ENCODE measurements around the gene TM4SF18.
"Not testable (repeated sequence)": the region's sequence is repeated elsewhere in the genome, so short reads cannot be mapped to it uniquely, and the experiment has no call there.

Gene TM4SF18

GRCh38 chr3:149333176-149333859 is at the start of gene TM4SF18:
TM4SF18 (minus strand) TSS chr3:149333636; CDS start chr3:149333382, 254 bp downstream.
- DNase-seq: no peak

DNA sequence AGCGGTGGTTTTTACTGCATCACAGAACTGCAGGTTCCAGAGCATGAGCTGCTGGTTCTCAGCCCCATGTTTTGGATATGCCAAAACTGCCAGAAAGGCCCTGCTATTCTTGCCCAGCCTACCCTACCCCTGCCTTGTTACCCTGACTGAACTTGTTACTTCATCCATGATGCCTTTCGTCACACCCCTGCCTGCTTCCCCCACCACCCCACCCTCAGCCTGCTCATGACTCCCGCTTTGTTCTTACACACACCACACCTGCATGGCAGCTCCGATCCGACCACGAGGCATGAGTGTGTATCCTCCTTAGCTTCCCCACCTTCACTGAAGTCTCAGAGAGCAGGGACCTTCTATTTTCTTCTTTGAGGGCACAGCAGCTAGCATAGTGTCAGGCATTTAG is 49.1 kb upstream of the TM4SF18 start:
- no peak for DNase-seq

DNA sequence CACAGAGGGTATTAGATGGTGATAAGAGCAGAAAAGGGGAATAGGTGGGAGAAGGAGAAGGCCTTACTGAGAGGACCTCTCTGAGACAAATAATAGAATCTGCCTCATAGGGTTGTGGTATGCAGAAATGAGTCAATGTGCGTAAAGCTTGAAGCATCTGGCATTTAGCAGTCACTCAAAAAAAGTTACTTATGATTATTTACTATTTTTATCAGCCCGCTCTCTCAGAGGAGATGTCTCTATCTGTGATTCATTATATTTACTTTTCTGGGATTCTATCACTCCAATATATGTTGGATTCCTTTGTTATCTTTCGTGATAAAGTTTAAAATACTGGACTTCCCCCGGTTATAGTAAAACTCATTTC is 48.6 kb upstream of the TM4SF18 start:
- no peak for DNase-seq

- no peak for DNase-seq
These were observed 48.0 kb upstream of the TM4SF18 start for GRCh38 chr3:149381173-149382100.

DNA sequence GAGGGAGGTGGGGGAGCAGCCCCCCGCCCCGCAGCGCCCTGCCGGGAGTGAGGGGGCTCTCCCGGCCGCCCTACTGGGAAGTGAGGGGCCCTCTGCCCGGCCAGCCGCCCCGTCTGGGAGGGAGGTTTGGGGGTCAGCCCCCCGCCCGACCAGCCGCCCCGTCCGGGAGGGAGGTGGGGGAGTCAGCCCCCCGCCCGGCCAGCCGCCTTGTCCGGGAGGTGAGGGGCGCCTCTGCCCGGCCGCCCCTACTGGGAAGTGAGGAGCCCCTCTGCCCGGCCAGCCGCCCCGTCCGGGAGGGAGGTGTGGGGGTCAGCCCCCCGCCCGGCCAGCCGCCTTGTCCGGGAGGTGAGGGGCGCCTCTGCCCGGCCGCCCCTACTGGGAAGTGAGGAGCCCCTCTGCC is 46.8 kb upstream of the TM4SF18 start:
- not testable (repeated sequence) for DNase-seq

GRCh38 chr3:149378478-149379309 is 45.3 kb upstream of the TM4SF18 start:
- no peak for DNase-seq

DNA sequence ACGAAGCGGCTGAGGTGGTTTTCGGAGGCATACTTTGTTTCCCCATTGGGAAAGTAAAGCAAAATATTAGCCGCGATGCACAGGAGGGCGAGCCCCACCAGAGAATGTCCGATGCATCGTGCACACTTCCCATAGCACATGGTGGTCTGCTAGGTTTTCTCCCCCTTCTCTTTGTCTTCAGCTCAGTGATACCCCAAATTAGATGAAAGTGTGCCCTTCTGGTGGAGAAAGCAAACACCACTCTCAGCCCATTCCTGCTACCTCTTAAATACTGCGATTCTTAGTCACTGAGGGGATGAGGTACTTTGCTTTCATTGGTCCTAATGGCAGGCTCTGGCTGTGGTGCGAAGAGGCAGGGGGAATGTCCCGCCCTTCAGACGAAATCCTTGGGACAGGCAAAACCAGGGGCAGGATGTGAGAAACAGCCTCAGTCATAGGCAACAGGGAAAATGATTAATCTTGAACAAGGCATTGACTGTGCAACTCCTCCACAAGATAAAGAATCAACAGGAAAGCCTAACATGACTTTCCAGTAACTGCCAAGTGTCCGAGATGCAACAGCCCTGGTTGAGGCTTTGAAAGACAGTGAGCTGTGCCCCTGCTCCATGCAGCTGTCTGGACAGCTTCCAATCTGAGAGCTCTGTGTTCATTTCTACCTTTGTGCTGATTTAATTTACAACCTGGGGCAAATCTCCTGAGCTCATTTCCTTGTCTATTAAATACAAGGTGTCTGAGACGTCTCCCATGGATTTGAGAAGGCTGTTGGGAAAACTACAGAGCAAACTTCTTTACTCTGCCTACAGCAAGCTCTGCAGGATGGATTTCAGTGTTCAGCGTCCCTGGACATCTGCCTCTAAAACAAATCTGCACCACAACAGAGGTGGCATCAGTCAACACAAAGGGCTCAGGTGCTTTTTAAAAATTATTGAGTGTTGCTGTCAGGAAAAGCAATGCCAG is 44.2 kb upstream of the TM4SF18 start, which contains the start of gene TM4SF1:
TM4SF1 (minus strand) TSS at position 242 of the 957 bp plus-strand sequence; CDS start at position 140, 102 bp downstream.
- no peak for DNase-seq

GRCh38 chr3:149376718-149377407 is 43.4 kb upstream of the TM4SF18 start:
- no peak for DNase-seq

GRCh38 chr3:149375501-149376196 is 42.2 kb upstream of the TM4SF18 start:
- no peak for DNase-seq

- no peak for DNase-seq
These were observed 41.5 kb upstream of the TM4SF18 start for GRCh38 chr3:149374793-149375500.

DNA sequence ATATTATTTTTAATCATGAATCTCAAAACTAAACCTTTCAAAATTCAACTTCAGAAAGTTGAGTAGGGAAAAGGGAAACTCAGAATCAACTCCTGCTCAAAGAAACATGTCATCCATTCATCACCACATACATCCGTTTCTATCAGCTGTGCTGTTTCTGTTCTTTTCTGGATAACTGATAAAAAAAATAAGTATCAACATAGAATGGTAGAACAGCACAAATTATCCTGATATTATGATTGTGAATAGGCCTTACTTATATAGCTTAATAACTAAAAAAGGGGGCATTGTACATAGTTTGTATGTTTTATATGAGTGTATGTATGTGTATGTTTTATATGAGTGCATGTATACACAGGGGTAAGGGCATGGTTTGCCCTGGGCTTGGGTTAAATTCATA is 41.0 kb upstream of the TM4SF18 start:
- DNase-seq: no peak

DNA sequence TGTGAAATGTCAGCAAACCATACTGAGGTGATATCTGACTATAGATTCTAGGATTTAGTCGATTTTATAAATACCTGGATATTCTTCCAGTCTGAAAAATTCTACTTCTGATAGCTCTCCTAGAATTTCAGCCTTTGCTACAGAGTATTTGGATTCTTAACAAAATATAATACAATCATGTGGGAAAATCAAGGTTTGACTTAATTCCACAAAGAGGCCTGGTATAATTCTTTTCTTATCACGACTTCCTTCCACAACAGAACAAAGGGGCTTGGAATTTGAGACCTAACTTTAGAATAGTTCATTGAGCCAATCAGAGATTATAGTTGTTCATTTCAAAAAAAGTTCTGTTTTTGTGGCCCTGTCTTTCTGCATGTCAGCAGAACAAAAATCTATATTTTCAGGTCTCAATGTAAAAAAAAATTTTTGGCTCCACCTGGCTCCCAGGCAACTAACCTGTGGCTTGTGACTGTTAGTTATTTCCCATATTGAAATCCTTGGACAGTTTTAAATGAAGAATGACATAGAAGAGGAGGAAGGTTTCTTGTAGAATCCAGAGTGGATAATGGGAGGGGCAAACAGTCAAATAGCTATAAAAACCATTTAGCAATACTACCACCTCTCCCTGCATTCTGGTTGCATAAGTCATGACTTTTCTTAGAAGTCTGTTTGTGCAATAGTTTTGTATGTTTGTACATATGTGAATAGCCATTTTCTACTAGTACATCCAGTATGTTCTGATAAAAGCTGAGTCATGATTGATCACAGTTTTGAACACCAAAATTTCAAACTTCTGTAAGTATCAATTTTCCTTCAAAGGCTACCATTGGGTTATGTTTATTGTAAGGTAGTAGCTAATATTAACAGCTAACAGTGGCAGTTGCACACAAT is 40.0 kb upstream of the TM4SF18 start:
- no peak for DNase-seq

GRCh38 chr3:149371723-149372114 is 38.3 kb upstream of the TM4SF18 start:
- no peak for DNase-seq

DNA sequence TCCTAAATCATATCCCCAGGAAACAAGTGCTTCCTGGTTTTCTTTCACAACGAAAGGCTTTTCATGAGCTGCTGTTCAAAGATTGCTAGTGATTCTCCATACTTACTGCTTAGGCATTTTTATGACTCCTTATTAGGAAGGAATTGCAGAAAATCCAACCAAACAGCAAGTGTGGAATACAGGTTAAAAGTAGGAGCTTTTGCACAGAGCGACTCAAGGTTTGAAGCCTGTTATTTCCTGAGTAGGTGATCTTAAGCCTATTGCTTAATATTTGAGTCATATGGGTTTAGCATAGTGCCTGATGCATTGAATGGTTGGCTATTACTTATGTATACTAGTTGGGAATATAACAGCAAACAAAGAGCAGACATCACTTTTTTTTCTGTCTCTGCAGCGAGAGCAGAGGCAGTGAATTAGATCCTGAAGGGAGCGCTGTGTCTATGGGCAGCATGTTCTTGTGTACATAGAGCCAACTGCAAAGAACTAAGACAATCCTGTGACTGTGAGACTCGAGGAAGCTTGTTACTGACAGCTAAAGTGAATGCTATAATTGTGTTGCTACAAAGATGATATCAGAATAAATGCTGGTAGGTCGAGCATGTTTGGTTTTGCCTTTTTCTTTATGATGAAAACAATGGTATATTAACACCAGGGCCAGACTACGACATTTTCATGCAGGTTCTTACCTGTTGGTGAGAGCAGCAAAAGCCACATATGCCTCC is 37.7 kb upstream of the TM4SF18 start:
- peak; percentile 39 for DNase-seq

DNA sequence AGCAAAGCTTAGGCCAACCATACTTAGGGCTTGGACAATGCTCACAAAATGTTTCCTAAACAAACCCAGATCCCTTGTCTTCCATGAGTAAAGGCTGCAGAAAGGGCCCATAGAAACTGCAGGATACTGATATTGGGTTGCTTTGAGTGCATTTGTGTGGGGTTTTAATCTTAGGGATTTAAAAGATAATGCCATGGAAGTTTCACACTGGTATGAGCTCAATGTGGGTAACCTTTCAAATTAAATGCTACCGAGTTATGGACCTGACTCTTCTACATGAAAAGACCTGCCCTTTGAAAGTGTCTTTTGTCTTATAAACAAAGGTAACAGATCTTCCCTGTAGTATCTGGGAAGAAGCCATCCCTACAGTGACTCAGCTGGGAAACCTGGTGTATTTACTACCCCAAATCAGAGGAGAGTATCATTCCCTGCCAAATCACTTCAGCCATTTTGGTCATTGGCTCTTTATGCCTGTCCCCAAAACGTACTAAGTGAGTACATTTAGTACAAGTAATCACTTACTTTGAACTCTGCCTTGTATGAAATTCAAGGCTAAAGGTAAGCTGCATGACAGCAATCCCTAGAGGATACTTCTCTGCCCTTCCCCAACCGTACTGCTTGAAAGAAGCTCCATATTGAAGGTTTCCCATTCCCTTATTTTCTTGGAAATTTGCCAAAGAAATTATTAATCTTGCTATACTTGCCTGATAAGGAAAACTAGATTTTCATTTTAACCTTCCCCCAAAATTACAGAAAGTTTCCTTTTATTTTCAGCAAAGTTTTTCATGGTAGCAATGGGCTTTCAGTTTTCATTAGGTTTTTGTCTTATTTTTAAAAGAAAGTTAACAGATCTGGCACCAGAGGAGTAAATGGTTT is 36.8 kb upstream of the TM4SF18 start:
- no peak for DNase-seq

GRCh38 chr3:149368674-149369497 is 35.5 kb upstream of the TM4SF18 start:
- no peak for DNase-seq

Measured in KG1 (cell line).